Measurements from ENCODE around the gene RAB17. TPM values are rescaled to one million over a fixed set of nuclear protein-coding genes. Genes with fewer than 3 reads are reported as not detected.

RAB17 gene
- total and polyA plus RNA-seq, 3 experiments from 2014 or later = not detected

DNA sequence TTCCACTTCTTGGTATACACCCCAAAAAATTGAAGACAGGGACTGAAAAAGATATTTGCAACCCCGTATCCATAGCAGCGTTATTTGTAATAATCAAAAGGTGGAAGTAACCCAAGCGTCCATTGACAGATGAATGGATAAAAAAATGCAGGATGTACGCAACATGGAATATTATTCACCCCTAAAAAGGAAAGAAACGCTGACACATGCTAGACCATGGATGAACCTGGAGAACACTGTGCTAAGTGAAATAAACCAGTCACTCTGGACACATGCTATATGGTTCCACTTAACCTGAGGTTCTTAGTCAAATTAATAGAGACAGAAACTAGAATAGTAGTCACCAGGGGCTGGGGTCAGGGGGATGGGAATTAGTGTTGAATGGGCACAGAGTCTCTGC lies 62.8 kb downstream of the RAB17 start:
- Histone ChIP-seq H3K27ac (ENCODE audit: low read depth, low read length) (no peak overlapping the region), H3K4me3 (ENCODE audit: low read length) (no peak overlapping the region), H3K36me3 (ENCODE audit: insufficient read depth, low read length) (no peaks in the 10 kb centered on the region), H3K9me3 (ENCODE audit: low read length) (no peaks in the 10 kb centered on the region), H3K27me3 (ENCODE audit: insufficient read depth, low read length, poor library complexity, severe bottlenecking) (no peaks in the 10 kb centered on the region), H3K4me1 (ENCODE audit: insufficient read depth, low read length) (no peaks in the 10 kb centered on the region)
- ChIA-PET CTCF (no interaction called here), POLR2A (no interaction called here)
- no peaks in the 10 kb centered on the region for H3K36me3 Mint-ChIP-seq
- H3K4me3 Mint-ChIP-seq = no peak overlapping the region
- no peaks in the 10 kb centered on the region for H3K4me1 Mint-ChIP-seq
- H3K27me3 Mint-ChIP-seq = no peaks in the 10 kb centered on the region
- no peak overlapping the region for H3K27ac Mint-ChIP-seq
- no peak for DNase-seq
- no peaks in the 10 kb centered on the region for H3K9me3 Mint-ChIP-seq

DNA sequence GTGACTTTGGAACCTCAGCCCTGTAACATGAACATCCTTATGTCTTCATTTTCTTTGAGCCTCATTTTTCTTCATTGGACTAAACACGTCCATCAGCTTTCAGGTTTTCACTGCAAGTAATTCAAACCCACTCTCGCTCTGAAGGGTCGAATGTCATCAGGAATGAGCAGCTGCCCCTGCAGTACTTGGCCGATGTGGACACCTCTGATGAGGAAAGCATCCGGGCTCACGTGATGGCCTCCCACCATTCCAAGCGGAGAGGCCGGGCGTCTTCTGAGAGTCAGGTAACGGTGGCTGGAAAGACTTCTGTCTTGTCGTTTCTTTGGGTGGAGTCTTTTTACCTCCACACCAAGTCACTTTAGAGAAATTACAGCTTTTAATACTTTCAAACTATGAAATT lies 63.3 kb downstream of the RAB17 start:
- Mint-ChIP-seq H3K27ac (no peak overlapping the region), H3K27me3 (no peaks in the 10 kb centered on the region), H3K36me3 (no peaks in the 10 kb centered on the region), H3K4me3 (no peak overlapping the region), H3K4me1 (no peaks in the 10 kb centered on the region), H3K9me3 (no peaks in the 10 kb centered on the region)
- H3K9me3 ChIP-seq (ENCODE audit: low read length) = no peaks in the 10 kb centered on the region
- no peaks in the 10 kb centered on the region for H3K36me3 ChIP-seq (ENCODE audit: insufficient read depth, low read length)
- no peaks in the 10 kb centered on the region for H3K4me1 ChIP-seq (ENCODE audit: insufficient read depth, low read length)
- no peak overlapping the region for H3K27ac ChIP-seq (ENCODE audit: low read depth, low read length)
- H3K4me3 ChIP-seq (ENCODE audit: low read length) = no peak overlapping the region
- DNase-seq = no peak
- CTCF ChIA-PET = no interaction called here
- POLR2A ChIA-PET = no interaction called here
- H3K27me3 ChIP-seq (ENCODE audit: insufficient read depth, low read length, poor library complexity, severe bottlenecking) = no peaks in the 10 kb centered on the region

DNA sequence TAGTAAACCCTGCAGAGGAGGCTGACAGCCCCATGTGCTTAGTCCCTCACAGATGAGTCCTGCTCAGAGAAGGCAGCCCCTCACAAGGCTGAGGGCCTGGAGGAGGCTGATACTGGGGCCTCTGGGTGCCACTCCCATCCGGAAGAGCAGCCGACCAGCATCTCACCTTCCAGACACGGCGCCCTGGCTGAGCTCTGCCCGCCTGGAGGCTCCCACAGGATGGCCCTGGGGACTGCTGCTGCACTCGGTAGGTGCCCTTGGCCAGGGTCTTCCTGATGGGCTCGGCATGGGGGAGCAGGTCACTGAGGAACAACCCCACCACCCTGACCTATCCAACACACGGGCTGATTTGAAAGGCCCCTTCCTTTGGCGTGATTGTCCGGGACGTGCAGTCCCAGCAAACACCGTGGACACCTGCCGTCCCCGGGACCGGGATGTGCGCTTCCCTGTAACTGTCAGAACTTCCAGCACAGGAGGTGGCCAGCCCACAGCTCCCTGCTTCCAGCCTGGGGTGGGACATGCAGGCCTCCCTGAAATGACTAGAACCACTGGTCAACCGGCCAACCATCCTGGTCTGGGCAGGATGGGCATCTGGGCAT lies 64.9 kb downstream of the RAB17 start:
- ChIA-PET CTCF (interaction anchor here (1.0 kb wide), 1 partner anchor 13 kb away, joined by 3 read pairs; no protein-coding TSS in a partner anchor), POLR2A (no interaction called here)
- Mint-ChIP-seq H3K9me3 (no peaks in the 10 kb centered on the region), H3K27me3 (no peaks in the 10 kb centered on the region), H3K27ac (no peak overlapping the region), H3K4me3 (no peak overlapping the region), H3K4me1 (no peaks in the 10 kb centered on the region), H3K36me3 (no peaks in the 10 kb centered on the region)
- Histone ChIP-seq H3K4me3 (ENCODE audit: low read length) (no peak overlapping the region), H3K4me1 (ENCODE audit: insufficient read depth, low read length) (no peaks in the 10 kb centered on the region), H3K27me3 (ENCODE audit: insufficient read depth, low read length, poor library complexity, severe bottlenecking) (no peaks in the 10 kb centered on the region), H3K36me3 (ENCODE audit: insufficient read depth, low read length) (no peaks in the 10 kb centered on the region), H3K27ac (ENCODE audit: low read depth, low read length) (no peak overlapping the region), H3K9me3 (ENCODE audit: low read length) (no peaks in the 10 kb centered on the region)
- DNase-seq = no peak

DNA sequence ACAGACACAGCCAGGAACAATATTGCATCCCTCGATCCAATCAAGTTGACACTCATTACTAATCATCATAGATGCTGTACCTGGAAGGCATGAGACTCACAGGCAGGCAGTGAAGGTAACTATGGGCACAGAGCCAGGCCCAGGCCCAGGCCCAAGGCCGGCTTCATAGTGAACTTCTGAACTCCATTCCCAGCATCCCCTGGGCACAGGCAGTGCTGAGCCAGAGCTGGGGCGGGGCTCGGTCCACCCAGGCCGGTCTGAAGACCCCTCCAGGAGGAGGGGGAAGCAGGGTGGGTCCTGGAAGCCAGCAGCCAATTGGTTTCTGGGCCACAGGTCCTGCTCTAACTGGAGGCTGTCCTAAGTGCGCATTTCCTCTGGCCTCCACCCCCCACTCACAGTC lies 65.9 kb downstream of the RAB17 start:
- Mint-ChIP-seq H3K4me3 (no peak overlapping the region), H3K27me3 (no peaks in the 10 kb centered on the region), H3K9me3 (no peaks in the 10 kb centered on the region), H3K27ac (no peak overlapping the region), H3K4me1 (no peaks in the 10 kb centered on the region), H3K36me3 (no peaks in the 10 kb centered on the region)
- H3K36me3 ChIP-seq (ENCODE audit: insufficient read depth, low read length) = no peaks in the 10 kb centered on the region
- H3K4me1 ChIP-seq (ENCODE audit: insufficient read depth, low read length) = no peaks in the 10 kb centered on the region
- CTCF ChIA-PET = no interaction called here
- no peak overlapping the region for H3K4me3 ChIP-seq (ENCODE audit: low read length)
- no peak overlapping the region for H3K27ac ChIP-seq (ENCODE audit: low read depth, low read length)
- no peaks in the 10 kb centered on the region for H3K27me3 ChIP-seq (ENCODE audit: insufficient read depth, low read length, poor library complexity, severe bottlenecking)
- no peaks in the 10 kb centered on the region for H3K9me3 ChIP-seq (ENCODE audit: low read length)
- no peak for DNase-seq
- POLR2A ChIA-PET = no interaction called here

Other genes with a start within 250 kb of the RAB17 start
- 1 to 10 TPM; 7.0 to 9.5 TPM for gene COL6A3, start 176.6 kb downstream of the RAB17 start, total RNA-seq
- gene COL6A3, start 176.6 kb downstream of the RAB17 start, polyA plus RNA-seq = 0.56 TPM
- not detected for gene MLPH, start 103.5 kb downstream of the RAB17 start, total RNA-seq
- gene MLPH, start 103.5 kb downstream of the RAB17 start, polyA plus RNA-seq = not detected
- gene PRLH, start 24.2 kb downstream of the RAB17 start, total RNA-seq = not detected
- gene PRLH, start 24.2 kb downstream of the RAB17 start, polyA plus RNA-seq = not detected
- gene LRRFIP1, start 36.9 kb upstream of the RAB17 start, total RNA-seq = 100 to 1,000 TPM; 188 to 192 TPM
- 128 TPM for gene LRRFIP1, start 36.9 kb upstream of the RAB17 start, polyA plus RNA-seq
- gene RBM44, start 208.0 kb upstream of the RAB17 start, total RNA-seq = under 1 TPM; 0.33 to 0.63 TPM
- 0.07 TPM for gene RBM44, start 208.0 kb upstream of the RAB17 start, polyA plus RNA-seq

Measured in CD8-positive, alpha-beta memory T cell (primary cell).